Kidney (tissue), 14 donors: Measurements from ENCODE around the gene HOXB5. TPM values are rescaled to one million over a fixed set of nuclear protein-coding genes. Genes with fewer than 3 reads are reported as not detected.

Experiments used
- DNase-seq, 5 donors: peaks; one replicate each; pipeline ENCODE4 v3.0.0-alpha.2; 2013 to 2020
- FAIRE-seq: peaks from 2 replicates; lab custom pipeline; 2012; peaks lifted over from hg19 to GRCh38; lab: Jason Lieb, UNC
- H3K27ac ChIP-seq, 2 donors: one replicate each; pipeline ENCODE4 v1.7.0; 2013; ENCODE audit warnings: low read depth in 2 of 2, low read length in 2 of 2, inconsistent platforms in 1 of 2
- H3K27me3 ChIP-seq: one replicate; pipeline ENCODE4 v1.7.1; 2013; ENCODE audit warnings: low read length, inconsistent platforms; ENCODE audit not compliant: control insufficient read depth, insufficient read depth
- H3K36me3 ChIP-seq, 3 donors: one replicate each; pipeline versions ENCODE4 v1.7.0 to v1.7.1; 2013; ENCODE audit warnings: low read length in 3 of 3, control low read depth in 1 of 3, inconsistent platforms in 1 of 3; ENCODE audit not compliant: insufficient read depth in 3 of 3, control insufficient read depth in 2 of 3
- H3K4me1 ChIP-seq, 3 donors: one replicate each; pipeline versions ENCODE4 v1.7.0 to v1.7.1; 2013; ENCODE audit warnings: low read length in 3 of 3, inconsistent platforms in 1 of 3, low read depth in 1 of 3; ENCODE audit not compliant: control insufficient read depth in 2 of 3, insufficient read depth in 2 of 3
- H3K4me3 ChIP-seq, 3 donors: one replicate each; pipeline versions ENCODE4 v1.7.0 to v1.8.1; 2013; ENCODE audit warnings: low read length in 3 of 3, control low read depth in 1 of 3, inconsistent platforms in 1 of 3
- H3K9ac ChIP-seq, 3 donors: one replicate each; pipeline versions ENCODE4 v1.7.0 to v1.7.1; 2013; ENCODE audit warnings: low read length in 3 of 3, control low read depth in 1 of 3, inconsistent platforms in 1 of 3
- H3K9me3 ChIP-seq, 3 donors: one replicate each; pipeline versions ENCODE4 v1.7.0 to v1.7.1; 2013; ENCODE audit warnings: low read length in 3 of 3, control low read depth in 1 of 3, inconsistent platforms in 1 of 3; ENCODE audit not compliant: control insufficient read depth in 2 of 3, insufficient read depth in 1 of 3
- CTCF ChIP-seq: IDR thresholded peaks from 3 replicates; pipeline ENCODE4 v1.5.1; 2012; ENCODE audit warnings: mild to moderate bottlenecking, moderate library complexity, borderline replicate concordance; ENCODE audit not compliant: insufficient read depth; ENCODE audit errors: extremely low read depth
- intact Hi-C: fragments of 100-400 bp; cut with DNase I; formaldehyde crosslinking; loops from one replicate; pipeline ENCODE4 v1.11.1; 2022
- polyA plus RNA-seq: library from polyadenylated mRNA; stranded (reverse); fragments of 350-450 nt; fragmentation: Illumina TruSeq; extraction: RNeasy Lipid Tissue Mini Kit (QIAGEN cat#74804); gene quantifications from one replicate; pipeline ENCODE4 v1.2.3, GENCODE V29; 2014; ENCODE audit warnings: low read depth, low replicate concordance; ENCODE audit not compliant: insufficient read depth
- total RNA-seq: library from RNA; stranded (reverse); fragmentation: NEBNext Ultra II Directional; extraction: Animal tissue kit (Norgen Biotek cat#: 25700); gene quantifications from one replicate; pipeline ENCODE4 v1.2.1, GENCODE V29; 2021
- donor health status: control.
- donor health status: control.
- donor health status: control.
- donor health status: control.
- donor health status: control.
- donor health status: DM: yes; HTN: yes; CAD: no.
- donor health status: Normal renal cell carcinoma (clear cell type).

HOXB5 gene
- total and polyA plus RNA-seq, 2 donors from 2014 or later = 12.3 to 27.0 TPM

- peak in 4 of 5 donors; percentile 75 to 87 (median 83) for DNase-seq
- H3K9ac ChIP-seq = peak overlapping the region; percentile 59 to 79 (median 77)
- no peaks in the 10 kb centered on the region for H3K36me3 ChIP-seq
- H3K4me3 ChIP-seq = peak overlapping the region; percentile 68 to 98 (median 72)
- intact Hi-C loops = no loop called here
- H3K27ac ChIP-seq = peak overlapping the region; percentile 90 to 94
- no peak for TF ChIP-seq CTCF
- H3K9me3 ChIP-seq = peaks cover 0 to 2% (median 0%) of the 10 kb centered on the region in 3 donors
- H3K4me1 ChIP-seq = peaks cover 2 to 15% (median 9%) of the 10 kb centered on the region in 3 donors
- no peak for FAIRE-seq
- no peaks in the 10 kb centered on the region for H3K27me3 ChIP-seq
Measured at GRCh38 chr17:48601539-48602425, 8.2 kb upstream of the HOXB5 start.

- H3K27ac ChIP-seq = peak overlapping the region; percentile 90 to 94
- no peaks in the 10 kb centered on the region for H3K27me3 ChIP-seq
- peak in 1 of 5 donors; percentile 62 for DNase-seq
- TF ChIP-seq CTCF = no peak
- H3K9ac ChIP-seq = peak overlapping the region; percentile 43 to 79 (median 77)
- intact Hi-C loops = no loop called here
- peaks cover 0 to 15% (median 9%) of the 10 kb centered on the region in 3 donors for H3K4me1 ChIP-seq
- FAIRE-seq = no peak
- peak overlapping the region; percentile 68 to 98 (median 72) for H3K4me3 ChIP-seq
- no peaks in the 10 kb centered on the region for H3K9me3 ChIP-seq
- H3K36me3 ChIP-seq = no peaks in the 10 kb centered on the region
Measured at GRCh38 chr17:48601207-48601538, 7.6 kb upstream of the HOXB5 start.

- no peak for TF ChIP-seq CTCF
- FAIRE-seq (no peak), DNase-seq (peak in 3 of 5 donors; percentile 67 to 75 (median 74))
- Histone ChIP-seq H3K9me3 (no peaks in the 10 kb centered on the region), H3K36me3 (peaks cover 0 to 6% (median 0%) of the 10 kb centered on the region in 3 donors), H3K27me3 (no peaks in the 10 kb centered on the region), H3K27ac (peak overlapping the region; percentile 90 to 94), H3K4me3 (peak overlapping the region; percentile 3 to 98 (median 72)), H3K9ac (peak overlapping the region in 2 of 3 donors; percentile 77 to 79), H3K4me1 (peaks cover 0 to 15% (median 9%) of the 10 kb centered on the region in 3 donors)
- intact Hi-C loops = no loop called here
Measured at GRCh38 chr17:48600244-48601098, 6.9 kb upstream of the HOXB5 start.
